HEK293 (cell line): ENCODE measurements around the gene MCM5.

Source experiments
- CTCF ChIP-seq: fragments of 450-650 bp; formaldehyde crosslinking; IDR thresholded peaks from 2 replicates; pipeline ENCODE4 v1.5.1; 2016; ENCODE audit warnings: missing biosample characterization, missing genetic modification characterization
- SALL2 ChIP-seq: fragments of 450-650 bp; formaldehyde crosslinking; IDR thresholded peaks from 2 replicates; pipeline ENCODE4 v1.5.0; 2017; ENCODE audit warnings: missing biosample characterization, mild to moderate bottlenecking, missing genetic modification characterization, borderline replicate concordance
- ZNF266 ChIP-seq: fragments of 450-650 bp; formaldehyde crosslinking; IDR thresholded peaks from 2 replicates; pipeline ENCODE4 v1.5.1; 2016; ENCODE audit warnings: missing biosample characterization, missing genetic modification characterization, low read depth

GRCh38 chr22:35406443-35406842, 6.5 kb downstream of the MCM5 start:
- TF ChIP-seq SALL2 = no peak
- no peak for TF ChIP-seq CTCF (tag by site-specific recombination)
- TF ChIP-seq ZNF266 (tag by site-specific recombination) = no peak
